Airway epithelial cell (primary cell): ENCODE results near the gene HSPBP1. TPM values are rescaled to one million over a fixed set of nuclear protein-coding genes. Genes with fewer than 3 reads are reported as not detected.

Experiments
- total RNA-seq: library from RNA; depleted of rRNA; stranded (reverse); fragments of >200 nt; gene quantifications from 2 replicates; pipeline ENCODE4 v1.2.3, GENCODE V29; 2015

HSPBP1 gene
- 61.6 and 84.8 TPM in 2 replicates for total RNA-seq

GRCh38 chr19:55279770-55280643, at the start of gene HSPBP1:
Gene HSPBP1, minus strand, starts transcription at chr19:55280110. Its CDS starts 502 bp downstream, at chr19:55279608.

GRCh38 chr19:55325172-55325571, 45.3 kb upstream of the HSPBP1 start, which contains the start of gene TMEM150B:
Gene TMEM150B, minus strand, starts transcription at chr19:55325341. Its CDS starts 4,305 bp downstream, at chr19:55321036.

GRCh38 chr19:55283548-55284377, 3.9 kb upstream of the HSPBP1 start, which contains the start of gene BRSK1:
Gene BRSK1, plus strand, starts transcription at chr19:55283997. Its CDS starts 446 bp downstream, at chr19:55284443.

GRCh38 chr19:55258828-55259539, 20.9 kb downstream of the HSPBP1 start, which contains the start of gene PPP6R1:
Gene PPP6R1, minus strand, starts transcription at chr19:55259017. Its CDS starts 11,914 bp downstream, at chr19:55247103.

GRCh38 chr19:55228403-55229031, 51.4 kb downstream of the HSPBP1 start, which contains the start of gene TMEM86B:
Gene TMEM86B, minus strand, starts transcription at chr19:55228763. Its CDS starts 22 bp downstream, at chr19:55228741.

Other genes with a start within 250 kb of the HSPBP1 start
- not detected in 2 replicates for gene GP6, start 241.8 kb downstream of the HSPBP1 start, total RNA-seq
- 20.5 and 26.4 TPM in 2 replicates for gene RDH13, start 217.0 kb downstream of the HSPBP1 start, total RNA-seq
- gene EPS8L1, start 204.2 kb downstream of the HSPBP1 start, total RNA-seq = 112 and 125 TPM in 2 replicates
- 36.5 and 41.4 TPM in 2 replicates for gene PPP1R12C, start 162.5 kb downstream of the HSPBP1 start, total RNA-seq
- gene TNNT1, start 130.9 kb downstream of the HSPBP1 start, total RNA-seq = 12.3 and 18.7 TPM in 2 replicates
- gene TNNI3, start 122.4 kb downstream of the HSPBP1 start, total RNA-seq = not detected in 2 replicates
- gene DNAAF3, start 113.5 kb downstream of the HSPBP1 start, total RNA-seq = 1.1 and 3.1 TPM in 2 replicates
- gene SYT5, start 99.8 kb downstream of the HSPBP1 start, total RNA-seq = not detected in 2 replicates
- gene PTPRH, start 70.6 kb downstream of the HSPBP1 start, total RNA-seq = 0.21 TPM in 1 of 2 replicates, not detected in the other
- 1.1 and 2.4 TPM in 2 replicates for gene TMEM86B, start 51.3 kb downstream of the HSPBP1 start, total RNA-seq
- gene PPP6R1, start 21.1 kb downstream of the HSPBP1 start, total RNA-seq = 38.7 and 50.4 TPM in 2 replicates
- 1.6 and 5.0 TPM in 2 replicates for gene BRSK1, start 3.9 kb upstream of the HSPBP1 start, total RNA-seq
- not detected in 2 replicates for gene TMEM150B, start 45.2 kb upstream of the HSPBP1 start, total RNA-seq
- 14.7 and 18.8 TPM in 2 replicates for gene KMT5C, start 59.8 kb upstream of the HSPBP1 start, total RNA-seq
- 0.35 TPM in 1 of 2 replicates, not detected in the other for gene COX6B2, start 74.6 kb upstream of the HSPBP1 start, total RNA-seq
- gene GARIN5B, start 83.2 kb upstream of the HSPBP1 start, total RNA-seq = not detected in 2 replicates
- gene IL11, start 90.4 kb upstream of the HSPBP1 start, total RNA-seq = 5.5 and 6.1 TPM in 2 replicates
- not detected in 2 replicates for gene TMEM190, start 96.7 kb upstream of the HSPBP1 start, total RNA-seq
- gene TMEM238, start 104.2 kb upstream of the HSPBP1 start, total RNA-seq = 11.8 and 33.3 TPM in 2 replicates
- 279 and 544 TPM in 2 replicates for gene RPL28, start 105.8 kb upstream of the HSPBP1 start, total RNA-seq
- 144 and 190 TPM in 2 replicates for gene UBE2S, start 127.7 kb upstream of the HSPBP1 start, total RNA-seq
- not detected in 2 replicates for gene SHISA7, start 163.2 kb upstream of the HSPBP1 start, total RNA-seq
- gene ISOC2, start 181.5 kb upstream of the HSPBP1 start, total RNA-seq = 70.7 and 87.7 TPM in 2 replicates
- not detected in 2 replicates for gene C19orf85, start 184.6 kb upstream of the HSPBP1 start, total RNA-seq
- gene ZNF628, start 196.5 kb upstream of the HSPBP1 start, total RNA-seq = 3.7 and 10.4 TPM in 2 replicates
- gene NAT14, start 205.1 kb upstream of the HSPBP1 start, total RNA-seq = 16.7 and 39.8 TPM in 2 replicates
- gene SSC5D, start 208.3 kb upstream of the HSPBP1 start, total RNA-seq = 0.09 TPM in 1 of 2 replicates, not detected in the other